AG09309 (cell line): ENCODE data around the gene ZNF654.

Source experiments
- DNase-seq: peaks from one replicate; pipeline ENCODE4 v3.0.0-alpha.2; 2010; ENCODE audit warnings: low read depth
- H3K4me3 ChIP-seq: 2 replicates; pipeline ENCODE4 v1.5.1; 2011; ENCODE audit warnings: mild to moderate bottlenecking, low read depth, low read length, moderate library complexity; ENCODE audit not compliant: control insufficient read depth
- CTCF ChIP-seq: IDR thresholded peaks from 2 replicates; pipeline ENCODE4 v1.5.1; 2011; ENCODE audit warnings: mild to moderate bottlenecking, low read depth, low read length, inconsistent platforms; ENCODE audit not compliant: insufficient read depth, control insufficient read depth; ENCODE audit errors: missing control alignments

The ZNF654 gene

GRCh38 chr3:88030210-88030609 is 28.8 kb upstream of the ZNF654 start:
- no peak for TF ChIP-seq CTCF
- no peak for DNase-seq
- no peak overlapping the region for H3K4me3 ChIP-seq

- peak overlapping the region; percentile 33 for H3K4me3 ChIP-seq
- no peak for DNase-seq
- no peak for TF ChIP-seq CTCF
Observed at GRCh38 chr3:88031642-88032077, 27.4 kb upstream of the ZNF654 start.

- no peak for TF ChIP-seq CTCF
- DNase-seq = no peak
Observed at GRCh38 chr3:88032245-88032644, 26.8 kb upstream of the ZNF654 start.

GRCh38 chr3:88033079-88033478 is 26.0 kb upstream of the ZNF654 start:
- no peak for DNase-seq
- no peak overlapping the region for H3K4me3 ChIP-seq
- TF ChIP-seq CTCF = no peak

More at GRCh38 chr3:88032245-88032644, 26.8 kb upstream of the ZNF654 start:
- no peak overlapping the region; the same call in 1 of the 2 replicates for H3K4me3 ChIP-seq

GRCh38 chr3:88033808-88034207 is 25.2 kb upstream of the ZNF654 start:
- DNase-seq = no peak
- no peak overlapping the region for H3K4me3 ChIP-seq
- TF ChIP-seq CTCF = no peak

- DNase-seq = no peak
- no peak for TF ChIP-seq CTCF
- no peak overlapping the region for H3K4me3 ChIP-seq
Observed at GRCh38 chr3:88034491-88035275, 24.4 kb upstream of the ZNF654 start.
